ENCODE measurements around the gene UBE4A.

Gene UBE4A

DNA sequence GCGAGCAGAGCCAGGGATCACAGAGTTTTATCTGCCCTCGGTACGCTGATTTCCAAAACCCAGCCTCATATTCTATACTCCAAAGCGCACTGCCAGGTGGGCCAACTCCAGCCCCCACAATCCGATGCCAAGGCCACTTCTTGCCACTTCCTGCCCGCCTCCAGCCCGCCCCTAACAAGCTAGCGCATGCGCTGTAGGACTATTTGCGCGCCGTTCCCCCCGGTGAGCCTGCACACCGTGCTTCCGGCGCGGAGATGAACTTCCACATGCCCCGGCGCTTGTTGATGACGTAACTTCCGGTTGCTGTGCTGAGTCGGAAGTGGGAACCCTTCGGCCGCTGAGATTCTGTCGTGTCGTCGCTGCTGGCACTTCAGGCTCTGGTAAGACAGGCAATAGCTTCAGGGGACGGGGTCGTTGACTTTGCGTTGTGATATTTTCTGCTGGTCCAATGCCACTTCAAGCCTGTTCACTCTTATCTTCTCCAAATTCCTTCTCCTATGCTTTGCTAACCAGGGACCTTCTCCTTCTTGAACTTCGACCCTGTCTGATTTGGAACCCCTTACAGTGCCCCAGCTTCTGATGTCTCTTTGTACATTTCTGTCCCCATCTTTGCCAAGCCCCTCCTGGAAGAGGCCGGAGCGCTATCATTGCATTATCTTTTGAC lies at the start of gene UBE4A:
Gene UBE4A (plus strand): TSS at position 306 of the 664 bp plus-strand sequence. CDS start 5,481 bp downstream, outside the sequence.
- DNase-seq (ENCODE audit: extremely low spot score, insufficient read length, low read depth) = peak; percentile 87
- peak; percentile 97 for FAIRE-seq

DNA sequence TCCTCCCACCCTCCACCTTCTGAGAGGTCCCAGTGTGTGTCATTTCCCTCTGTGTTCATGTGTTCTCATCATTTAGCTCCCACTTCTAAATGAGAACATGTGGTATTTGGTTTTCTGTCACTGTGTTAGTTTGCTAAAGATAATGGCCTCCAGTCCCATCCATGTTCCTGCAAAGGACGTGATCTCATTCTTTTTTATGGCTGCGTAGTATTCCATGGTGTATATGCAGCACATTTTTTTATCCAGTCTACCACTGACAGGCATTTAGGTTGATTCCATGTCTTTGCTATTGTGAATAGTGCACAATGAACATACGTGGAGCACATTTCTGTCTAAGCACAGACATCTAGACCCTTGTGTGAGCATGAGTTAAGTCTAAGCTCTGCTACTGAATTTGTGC lies 49.1 kb upstream of the UBE4A start:
- FAIRE-seq = no peak
- DNase-seq (ENCODE audit: extremely low spot score, insufficient read length, low read depth) = no peak

GRCh38 chr11:118310781-118311485 lies 48.5 kb upstream of the UBE4A start:
- FAIRE-seq (no peak), DNase-seq (ENCODE audit: extremely low spot score, insufficient read length, low read depth) (no peak)

DNA sequence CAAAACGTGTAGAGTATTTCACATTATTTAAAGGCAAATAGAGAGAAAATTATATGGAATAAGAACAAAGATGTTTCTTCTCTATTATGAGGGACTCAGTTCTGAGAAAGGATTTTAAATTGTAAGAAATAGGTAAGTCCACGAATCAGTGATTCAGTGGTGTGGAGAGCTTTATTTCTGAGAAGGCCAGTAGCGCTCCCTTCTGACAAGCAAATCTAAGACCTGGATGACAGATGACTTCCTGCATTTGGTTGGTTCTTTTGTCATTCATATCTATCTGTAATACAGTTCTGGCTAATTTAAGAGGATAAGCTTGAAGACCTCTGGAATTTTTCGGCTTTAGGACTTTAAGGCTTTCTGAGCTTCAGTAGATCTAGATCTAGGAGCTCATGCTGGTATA lies 47.9 kb upstream of the UBE4A start:
- FAIRE-seq = no peak
- DNase-seq (ENCODE audit: extremely low spot score, insufficient read length, low read depth) = no peak

DNA sequence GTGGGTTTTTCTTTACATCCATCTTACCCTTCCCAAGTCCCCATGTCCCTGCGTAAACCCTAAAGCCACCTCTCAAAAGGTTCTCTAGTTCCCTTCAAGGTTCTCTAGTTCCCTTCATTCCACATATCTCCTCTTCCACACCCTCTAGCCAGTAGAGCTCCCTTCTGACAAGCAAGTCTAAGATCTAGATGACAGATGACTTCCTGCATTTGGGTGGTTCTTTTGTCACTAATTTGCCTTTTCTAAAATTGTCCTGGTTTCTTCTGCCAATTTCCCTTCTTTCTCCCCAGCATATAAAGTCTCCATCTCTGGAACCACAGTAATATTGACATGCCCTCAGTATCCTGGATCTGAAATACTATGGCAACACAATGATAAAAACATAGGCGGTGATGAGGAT lies 47.1 kb upstream of the UBE4A start:
- no peak for FAIRE-seq
- no peak for DNase-seq (ENCODE audit: extremely low spot score, insufficient read length, low read depth)

DNA sequence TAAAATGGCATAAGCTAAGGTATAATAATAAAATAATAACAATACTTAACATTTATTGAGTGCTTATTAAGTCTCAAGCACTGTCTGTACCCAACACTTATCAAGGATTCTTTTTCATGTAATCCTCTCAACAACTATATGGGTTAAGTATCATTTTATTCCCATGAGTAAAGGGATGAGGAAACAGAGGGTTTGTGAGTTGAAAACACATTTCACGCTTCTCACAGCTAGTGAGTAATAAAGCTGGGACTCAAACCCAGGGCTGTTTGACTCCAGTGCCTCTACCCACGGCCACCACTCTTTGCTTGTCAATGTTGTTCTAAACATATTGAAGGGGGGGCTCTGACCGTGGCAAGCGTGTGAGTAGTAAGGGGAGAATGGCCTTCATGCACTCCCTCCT lies 46.2 kb upstream of the UBE4A start:
- DNase-seq (ENCODE audit: extremely low spot score, insufficient read length, low read depth) (no peak), FAIRE-seq (no peak)

DNA sequence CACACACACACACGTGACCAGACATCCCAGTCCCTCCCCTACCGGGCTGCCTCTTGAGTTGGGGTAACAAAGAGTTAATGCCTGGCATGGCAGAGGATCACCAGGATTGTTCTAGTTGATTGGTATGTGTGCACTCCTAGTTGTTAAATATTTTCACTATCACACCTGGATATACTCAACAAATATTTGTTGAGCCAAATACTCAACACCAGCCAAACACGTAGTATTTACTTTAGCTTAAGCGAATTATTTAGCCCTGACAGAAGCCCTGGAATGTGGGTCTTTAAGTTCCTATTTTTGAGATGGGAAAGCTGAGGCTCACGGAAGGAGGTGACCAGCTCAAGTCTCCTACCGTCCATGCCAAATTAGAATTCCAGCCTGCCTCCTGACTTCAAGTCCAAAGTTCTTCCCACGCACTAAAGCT lies 44.4 kb upstream of the UBE4A start:
- FAIRE-seq (no peak), DNase-seq (ENCODE audit: extremely low spot score, insufficient read length, low read depth) (no peak)

DNA sequence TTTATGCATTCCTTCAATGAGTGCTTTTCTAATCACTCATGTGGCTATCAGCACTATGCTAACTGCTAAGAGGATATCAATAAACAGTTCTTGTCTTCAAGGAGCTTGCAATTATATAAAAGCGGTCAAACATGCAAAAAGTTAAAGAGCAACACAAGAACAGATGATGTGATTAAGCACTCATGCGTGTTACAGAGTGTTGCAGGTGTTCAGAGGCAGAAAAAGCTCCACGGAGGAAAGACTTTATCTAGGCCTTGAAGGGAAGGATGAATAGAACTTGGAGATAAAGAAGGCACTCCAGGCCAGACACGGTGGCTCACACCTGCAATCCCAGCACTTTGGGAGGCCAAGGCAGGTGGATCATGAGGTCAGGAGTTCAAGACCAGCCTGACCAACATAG lies 41.3 kb upstream of the UBE4A start:
- FAIRE-seq (no peak), DNase-seq (ENCODE audit: extremely low spot score, insufficient read length, low read depth) (no peak)

- no peak for DNase-seq (ENCODE audit: extremely low spot score, insufficient read length, low read depth)
- no peak for FAIRE-seq
These were observed 40.6 kb upstream of the UBE4A start for GRCh38 chr11:118318581-118319336.

- FAIRE-seq = no peak
- no peak for DNase-seq (ENCODE audit: extremely low spot score, insufficient read length, low read depth)
These were observed 40.1 kb upstream of the UBE4A start for GRCh38 chr11:118319337-118319707.

DNA sequence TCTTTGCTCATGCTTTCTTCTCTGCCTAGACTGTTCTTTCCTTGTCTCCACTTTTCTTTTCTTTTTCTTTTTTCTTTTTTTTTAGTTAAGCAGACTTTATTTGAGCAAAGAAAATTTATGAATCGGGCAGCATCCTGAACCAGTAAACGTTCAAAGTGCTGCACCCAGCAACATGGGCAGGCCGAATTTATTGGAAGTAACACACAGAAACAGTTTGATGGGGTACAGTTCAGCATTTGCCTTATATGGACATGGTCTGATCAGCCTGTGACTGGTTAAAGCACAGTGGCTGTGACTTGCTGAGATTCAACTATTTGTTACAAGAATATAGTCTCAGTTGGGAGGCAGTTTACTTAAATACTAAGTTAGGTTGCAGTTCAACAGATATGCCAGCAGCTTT lies 38.9 kb upstream of the UBE4A start:
- FAIRE-seq = no peak

DNA sequence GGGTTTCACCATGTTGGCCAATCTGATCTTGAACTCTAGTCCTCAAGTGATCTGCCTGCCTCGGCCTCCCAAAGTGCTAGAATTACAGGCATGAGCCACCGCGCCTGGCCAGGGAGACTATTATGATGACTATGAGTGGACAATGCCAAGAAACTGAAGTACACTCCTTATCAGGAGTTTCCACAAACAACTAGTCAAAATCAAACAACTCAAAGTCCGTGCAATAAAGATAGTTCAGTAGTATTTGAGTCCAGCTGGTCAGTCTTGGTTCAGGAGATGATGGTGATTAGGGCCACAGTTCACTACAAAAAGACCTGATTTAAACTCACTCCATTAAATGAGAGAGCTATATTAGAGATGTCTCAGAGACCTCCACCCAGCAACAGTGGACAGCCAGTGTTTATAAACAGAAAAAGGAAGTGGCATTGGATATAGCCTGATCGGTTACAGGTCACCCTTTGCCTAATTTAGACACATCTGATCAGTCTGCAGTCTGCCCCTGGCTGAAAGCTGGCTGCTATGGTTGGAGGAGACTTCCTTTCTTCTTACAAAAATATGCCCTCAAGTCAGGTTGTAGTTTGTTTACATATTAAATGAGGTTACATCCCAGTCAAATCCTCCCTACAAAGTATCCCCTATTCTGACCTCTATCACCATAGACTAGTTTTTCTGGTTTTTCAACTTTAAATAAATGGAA lies 37.9 kb upstream of the UBE4A start:
- FAIRE-seq (peak; percentile 42), DNase-seq (ENCODE audit: extremely low spot score, insufficient read length, low read depth) (no peak)

More for the DNA sequence above, 38.9 kb upstream of the UBE4A start:
- no peak for DNase-seq (ENCODE audit: extremely low spot score, insufficient read length, low read depth)

GRCh38 chr11:118322721-118323120 lies 36.7 kb upstream of the UBE4A start:
- FAIRE-seq (no peak), DNase-seq (ENCODE audit: extremely low spot score, insufficient read length, low read depth) (no peak)

DNA sequence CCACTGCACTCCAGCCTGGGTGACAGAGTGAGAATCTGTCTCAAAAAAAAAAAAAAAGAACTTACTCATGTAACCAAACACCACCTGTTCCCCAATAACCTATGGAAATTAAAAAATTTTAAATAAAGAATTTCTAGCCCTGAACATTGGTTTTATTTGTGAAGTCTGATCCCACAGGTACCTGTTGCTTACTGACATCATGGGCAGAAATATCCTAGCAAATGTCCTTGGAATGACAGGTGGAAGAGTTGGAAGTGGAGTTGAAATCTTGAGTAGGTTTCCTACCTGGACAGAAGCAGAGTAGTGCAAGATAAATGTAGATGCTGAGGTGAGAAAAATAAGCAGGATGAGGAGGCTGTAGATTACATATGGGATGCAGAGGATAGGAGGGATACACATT lies 34.1 kb upstream of the UBE4A start:
- no peak for FAIRE-seq
- no peak for DNase-seq (ENCODE audit: extremely low spot score, insufficient read length, low read depth)

DNA sequence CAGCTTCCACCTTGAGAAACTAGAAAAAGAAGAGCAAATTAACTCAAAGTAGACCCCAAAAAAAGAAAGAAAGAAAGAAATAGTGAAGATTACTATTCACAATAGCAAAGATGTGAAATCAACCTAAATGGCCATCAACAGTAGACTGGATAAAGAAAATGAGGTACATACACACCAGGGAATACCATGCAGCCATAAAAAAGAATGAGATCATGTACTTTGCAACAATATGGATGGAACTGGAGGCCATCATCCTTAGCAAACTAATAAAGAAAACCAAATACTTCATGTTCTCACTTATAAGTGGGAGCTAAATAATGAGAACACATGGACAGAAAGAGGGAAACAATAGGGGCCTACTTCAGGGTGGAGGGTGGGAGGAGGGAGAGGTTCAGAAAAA lies 30.7 kb upstream of the UBE4A start:
- no peak for FAIRE-seq

DNA sequence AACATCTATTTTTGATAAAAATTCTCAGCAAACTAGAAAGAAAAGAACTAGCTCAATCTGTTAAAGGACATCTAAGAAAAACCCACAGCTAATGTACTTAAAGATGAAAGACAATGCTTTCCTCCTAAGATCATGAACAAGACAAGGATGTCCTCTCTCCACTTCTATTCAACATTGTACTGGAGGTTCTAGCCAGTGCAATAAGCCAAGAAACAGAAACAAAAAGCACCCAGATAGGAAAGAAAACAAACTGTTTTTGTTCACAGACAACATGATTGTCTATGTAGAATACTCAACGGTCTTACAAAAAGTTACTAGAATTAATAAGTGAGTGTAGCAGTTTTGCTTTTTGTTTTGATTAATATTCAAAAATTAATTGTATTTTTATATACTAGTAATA lies 24.7 kb upstream of the UBE4A start:
- no peak for FAIRE-seq
- DNase-seq (ENCODE audit: extremely low spot score, insufficient read length, low read depth) = no peak

More for the DNA sequence above, 30.7 kb upstream of the UBE4A start:
- DNase-seq (ENCODE audit: extremely low spot score, insufficient read length, low read depth) = no peak

DNA sequence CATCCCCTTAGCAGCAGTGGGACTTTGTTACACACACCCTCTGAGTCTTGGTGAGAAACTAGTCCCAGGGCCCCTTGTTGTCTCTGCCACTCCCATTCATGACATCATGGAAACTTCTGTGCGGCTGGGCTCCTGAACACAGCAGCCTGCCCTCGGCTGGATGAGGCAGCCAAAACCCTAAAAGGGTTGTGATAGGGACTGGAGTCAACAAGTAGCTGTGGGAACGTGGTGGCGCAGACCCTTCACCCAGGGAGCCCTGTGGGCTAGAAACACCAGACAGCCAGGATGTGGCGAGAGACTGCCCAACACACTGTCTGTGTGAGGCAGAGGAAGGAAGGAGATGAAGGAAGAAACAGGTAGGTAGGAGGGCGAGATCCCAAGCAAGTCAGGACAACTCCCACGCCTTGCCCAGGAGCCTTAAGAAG lies 20.8 kb upstream of the UBE4A start:
- FAIRE-seq = no peak
- peak; percentile 32 for DNase-seq (ENCODE audit: extremely low spot score, insufficient read length, low read depth)

DNA sequence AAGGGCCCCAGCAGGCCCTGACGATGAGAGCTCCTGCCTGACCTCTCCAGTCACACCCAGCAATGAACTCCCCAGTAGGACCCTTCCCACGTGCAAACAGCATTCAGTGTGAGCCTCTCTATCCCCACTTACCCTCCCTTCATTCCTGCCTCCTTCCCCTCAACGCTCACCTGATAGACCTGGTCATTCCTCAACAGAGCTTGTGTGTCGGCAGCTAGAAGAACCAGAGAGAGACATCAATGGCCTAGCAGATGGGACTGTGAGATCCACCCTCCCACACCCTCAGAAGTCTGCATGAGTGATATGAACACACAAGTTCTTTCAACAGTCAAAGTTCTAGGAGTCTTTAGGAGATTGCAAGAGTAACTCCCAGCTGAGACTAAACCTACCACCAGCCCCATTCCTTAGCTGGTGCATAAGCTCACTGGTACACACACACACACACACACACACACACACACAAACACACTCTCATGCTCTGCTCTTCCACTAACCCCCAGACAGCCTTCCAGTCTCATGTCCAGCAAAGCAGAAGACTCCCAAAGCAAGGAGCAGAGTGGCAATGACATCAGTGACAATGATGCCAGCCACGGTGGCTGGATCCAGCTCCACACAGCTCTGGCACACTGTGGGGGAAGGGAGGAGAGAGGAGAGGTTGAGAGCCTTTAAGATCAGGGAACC lies 20.0 kb upstream of the UBE4A start:
- FAIRE-seq (no peak), DNase-seq (ENCODE audit: extremely low spot score, insufficient read length, low read depth) (no peak)

GRCh38 chr11:118340449-118340848 lies 19.0 kb upstream of the UBE4A start:
- no peak for DNase-seq (ENCODE audit: extremely low spot score, insufficient read length, low read depth)
- FAIRE-seq = no peak

DNA sequence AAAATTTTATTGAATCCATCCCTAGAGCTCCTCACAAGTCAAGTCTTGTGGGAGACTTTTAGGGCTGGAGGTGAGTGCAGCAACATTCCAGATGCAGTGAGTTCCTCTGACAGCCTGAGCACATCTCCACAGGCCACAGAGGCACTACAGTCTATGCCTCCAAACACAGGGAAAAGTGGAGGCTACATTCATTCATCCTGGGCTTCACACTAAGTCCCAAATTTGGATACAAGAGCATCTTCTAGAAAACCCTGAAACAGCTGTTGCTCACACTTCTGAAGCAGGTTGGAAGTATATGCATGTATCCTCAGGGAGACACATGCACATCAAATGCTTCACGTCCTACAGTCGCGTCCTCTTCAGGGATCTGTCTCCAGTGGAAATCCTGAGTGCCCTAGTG lies 18.1 kb upstream of the UBE4A start:
- FAIRE-seq (no peak), DNase-seq (ENCODE audit: extremely low spot score, insufficient read length, low read depth) (no peak)

Measured in GM18507 (cell line).